BE2C (cell line): ENCODE results near the gene HSD17B3.

ENCODE experiments used
- DNase-seq: peaks from one replicate; pipeline ENCODE4 v3.0.0-alpha.2; 2020
- H3K27me3 ChIP-seq: fragments of 250-450 bp; sonication (Bioruptor Pico); 2 replicates; pipeline ENCODE4 v1.5.1; 2020; ENCODE audit warnings: mild to moderate bottlenecking
- H3K36me3 ChIP-seq: fragments of 250-450 bp; sonication (Bioruptor Pico); 2 replicates; pipeline ENCODE4 v1.5.1; 2020; ENCODE audit warnings: mild to moderate bottlenecking
- H3K4me1 ChIP-seq: fragments of 250-450 bp; sonication (Bioruptor Pico); 2 replicates; pipeline ENCODE4 v1.5.1; 2020
- H3K4me3 ChIP-seq: 2 replicates; pipeline ENCODE4 v1.5.1; 2011; ENCODE audit warnings: low read depth, low read length
- H3K9me3 ChIP-seq: fragments of 250-450 bp; sonication (Bioruptor Pico); 2 replicates; pipeline ENCODE4 v1.5.1; 2020
- CTCF ChIP-seq: IDR thresholded peaks from 2 replicates; pipeline ENCODE4 v1.5.1; 2012; ENCODE audit warnings: mild to moderate bottlenecking, low read depth, low read length

HSD17B3 gene

GRCh38 chr9:96251451-96251850, 50.5 kb downstream of the HSD17B3 start:
- Histone ChIP-seq H3K27me3 (no peaks in the 10 kb centered on the region), H3K4me1 (no peaks in the 10 kb centered on the region), H3K36me3 (no peaks in the 10 kb centered on the region), H3K4me3 (no peak overlapping the region), H3K9me3 (no peaks in the 10 kb centered on the region)
- no peak for DNase-seq
- no peak for TF ChIP-seq CTCF

GRCh38 chr9:96249746-96250145, 52.2 kb downstream of the HSD17B3 start:
- H3K4me3 ChIP-seq = no peak overlapping the region
- no peaks in the 10 kb centered on the region for H3K9me3 ChIP-seq
- no peaks in the 10 kb centered on the region for H3K4me1 ChIP-seq
- H3K27me3 ChIP-seq = no peaks in the 10 kb centered on the region
- H3K36me3 ChIP-seq = no peaks in the 10 kb centered on the region
- DNase-seq = no peak
- TF ChIP-seq CTCF = no peak

- no peaks in the 10 kb centered on the region for H3K27me3 ChIP-seq
- no peaks in the 10 kb centered on the region for H3K36me3 ChIP-seq
- DNase-seq = no peak
- no peaks in the 10 kb centered on the region for H3K9me3 ChIP-seq
- H3K4me1 ChIP-seq = no peaks in the 10 kb centered on the region
- no peak for TF ChIP-seq CTCF
- H3K4me3 ChIP-seq = no peak overlapping the region
Observed at GRCh38 chr9:96246267-96246671, 55.7 kb downstream of the HSD17B3 start.

GRCh38 chr9:96245399-96245798, 56.6 kb downstream of the HSD17B3 start:
- Histone ChIP-seq H3K4me1 (no peaks in the 10 kb centered on the region), H3K27me3 (peaks cover 2% of the 10 kb centered on the region), H3K4me3 (no peak overlapping the region), H3K36me3 (no peaks in the 10 kb centered on the region), H3K9me3 (no peaks in the 10 kb centered on the region)
- peak; percentile 44 for TF ChIP-seq CTCF
- DNase-seq = peak; percentile 25

- Histone ChIP-seq H3K27me3 (peaks cover 5% of the 10 kb centered on the region), H3K36me3 (no peaks in the 10 kb centered on the region), H3K9me3 (no peaks in the 10 kb centered on the region), H3K4me1 (no peaks in the 10 kb centered on the region), H3K4me3 (no peak overlapping the region)
- no peak for DNase-seq
- no peak for TF ChIP-seq CTCF
Observed at GRCh38 chr9:96243778-96244177, 58.2 kb downstream of the HSD17B3 start.

GRCh38 chr9:96242811-96243210, 59.2 kb downstream of the HSD17B3 start:
- Histone ChIP-seq H3K27me3 (peaks cover 5% of the 10 kb centered on the region), H3K36me3 (no peaks in the 10 kb centered on the region), H3K9me3 (no peaks in the 10 kb centered on the region), H3K4me3 (no peak overlapping the region), H3K4me1 (no peaks in the 10 kb centered on the region)
- no peak for TF ChIP-seq CTCF
- DNase-seq = no peak
